ENCODE measurements around the gene VTI1A.

GRCh38 chr10:112750427-112751167, 303.6 kb downstream of the VTI1A start:
- TF ChIP-seq CTCF (IDR thresholded peaks at IDR 0.05) = no peak
- TF ChIP-seq POLR2AphosphoS5 (IDR thresholded peaks at IDR 0.05) = no peak
- TF ChIP-seq POLR2A (IDR thresholded peaks at IDR 0.05) = no peak
